HL-60 (cell line): ENCODE results near the gene MYH10.

ENCODE experiments used
- GABPA ChIP-seq: IDR thresholded peaks from 2 replicates; pipeline ENCODE4 v1.6.1; 2012; ENCODE audit warnings: low read depth
- TF ChIP-seq, protein P1 (sequence below): IDR thresholded peaks from one replicate; pipeline ENCODE4 v1.5.1; 2011; ENCODE audit warnings: low read length, control low read depth, inconsistent platforms; ENCODE audit not compliant: insufficient read depth
- TF ChIP-seq, protein P2 (sequence below): IDR thresholded peaks from 2 replicates; pipeline ENCODE4 v1.6.1; 2012; ENCODE audit warnings: low read depth; ENCODE audit not compliant: insufficient replicate concordance

DNA sequence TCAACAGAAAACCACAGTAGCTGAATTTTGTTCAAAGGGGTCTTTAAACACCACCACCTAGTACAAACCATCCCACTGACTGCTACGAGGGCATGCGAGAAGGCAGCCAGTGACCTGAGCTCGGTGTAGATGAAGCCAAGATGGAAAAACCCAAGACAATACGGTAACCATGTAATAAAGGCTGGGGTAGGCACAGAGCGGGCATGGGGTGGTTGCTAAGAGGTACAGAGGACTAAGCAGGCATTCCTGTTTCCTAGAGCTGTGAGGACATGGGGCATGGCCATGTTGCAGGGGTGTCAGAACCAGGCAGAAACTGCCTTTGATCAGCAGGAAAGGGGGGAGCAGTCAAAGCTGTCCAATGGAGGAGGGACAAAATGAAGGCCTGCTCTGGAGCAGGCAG is 142.8 kb downstream of the MYH10 start:
- TF ChIP-seq, protein P1, sequence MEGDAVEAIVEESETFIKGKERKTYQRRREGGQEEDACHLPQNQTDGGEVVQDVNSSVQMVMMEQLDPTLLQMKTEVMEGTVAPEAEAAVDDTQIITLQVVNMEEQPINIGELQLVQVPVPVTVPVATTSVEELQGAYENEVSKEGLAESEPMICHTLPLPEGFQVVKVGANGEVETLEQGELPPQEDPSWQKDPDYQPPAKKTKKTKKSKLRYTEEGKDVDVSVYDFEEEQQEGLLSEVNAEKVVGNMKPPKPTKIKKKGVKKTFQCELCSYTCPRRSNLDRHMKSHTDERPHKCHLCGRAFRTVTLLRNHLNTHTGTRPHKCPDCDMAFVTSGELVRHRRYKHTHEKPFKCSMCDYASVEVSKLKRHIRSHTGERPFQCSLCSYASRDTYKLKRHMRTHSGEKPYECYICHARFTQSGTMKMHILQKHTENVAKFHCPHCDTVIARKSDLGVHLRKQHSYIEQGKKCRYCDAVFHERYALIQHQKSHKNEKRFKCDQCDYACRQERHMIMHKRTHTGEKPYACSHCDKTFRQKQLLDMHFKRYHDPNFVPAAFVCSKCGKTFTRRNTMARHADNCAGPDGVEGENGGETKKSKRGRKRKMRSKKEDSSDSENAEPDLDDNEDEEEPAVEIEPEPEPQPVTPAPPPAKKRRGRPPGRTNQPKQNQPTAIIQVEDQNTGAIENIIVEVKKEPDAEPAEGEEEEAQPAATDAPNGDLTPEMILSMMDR: no peak
- TF ChIP-seq, protein P2, sequence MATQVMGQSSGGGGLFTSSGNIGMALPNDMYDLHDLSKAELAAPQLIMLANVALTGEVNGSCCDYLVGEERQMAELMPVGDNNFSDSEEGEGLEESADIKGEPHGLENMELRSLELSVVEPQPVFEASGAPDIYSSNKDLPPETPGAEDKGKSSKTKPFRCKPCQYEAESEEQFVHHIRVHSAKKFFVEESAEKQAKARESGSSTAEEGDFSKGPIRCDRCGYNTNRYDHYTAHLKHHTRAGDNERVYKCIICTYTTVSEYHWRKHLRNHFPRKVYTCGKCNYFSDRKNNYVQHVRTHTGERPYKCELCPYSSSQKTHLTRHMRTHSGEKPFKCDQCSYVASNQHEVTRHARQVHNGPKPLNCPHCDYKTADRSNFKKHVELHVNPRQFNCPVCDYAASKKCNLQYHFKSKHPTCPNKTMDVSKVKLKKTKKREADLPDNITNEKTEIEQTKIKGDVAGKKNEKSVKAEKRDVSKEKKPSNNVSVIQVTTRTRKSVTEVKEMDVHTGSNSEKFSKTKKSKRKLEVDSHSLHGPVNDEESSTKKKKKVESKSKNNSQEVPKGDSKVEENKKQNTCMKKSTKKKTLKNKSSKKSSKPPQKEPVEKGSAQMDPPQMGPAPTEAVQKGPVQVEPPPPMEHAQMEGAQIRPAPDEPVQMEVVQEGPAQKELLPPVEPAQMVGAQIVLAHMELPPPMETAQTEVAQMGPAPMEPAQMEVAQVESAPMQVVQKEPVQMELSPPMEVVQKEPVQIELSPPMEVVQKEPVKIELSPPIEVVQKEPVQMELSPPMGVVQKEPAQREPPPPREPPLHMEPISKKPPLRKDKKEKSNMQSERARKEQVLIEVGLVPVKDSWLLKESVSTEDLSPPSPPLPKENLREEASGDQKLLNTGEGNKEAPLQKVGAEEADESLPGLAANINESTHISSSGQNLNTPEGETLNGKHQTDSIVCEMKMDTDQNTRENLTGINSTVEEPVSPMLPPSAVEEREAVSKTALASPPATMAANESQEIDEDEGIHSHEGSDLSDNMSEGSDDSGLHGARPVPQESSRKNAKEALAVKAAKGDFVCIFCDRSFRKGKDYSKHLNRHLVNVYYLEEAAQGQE: no peak
- TF ChIP-seq GABPA: no peak
